Breast epithelium (tissue), 3 donors: Measurements from ENCODE around the gene LAIR1.

Experiments used
- CTCF ChIP-seq, 3 donors: fragments of 450-650 bp; IDR thresholded peaks; one replicate each; pipeline ENCODE4 v1.5.1; 2016 to 2017; ENCODE audit warnings: antibody characterized with exemption in 3 of 3, mild to moderate bottlenecking in 3 of 3, moderate library complexity in 3 of 3
- POLR2AphosphoS5 ChIP-seq, 3 donors: sonication (generic); formaldehyde crosslinking; IDR thresholded peaks; one replicate each; pipeline ENCODE4 v1.6.1; 2017; ENCODE audit warnings: antibody characterized with exemption in 3 of 3

- TF ChIP-seq POLR2AphosphoS5 (IDR thresholded peaks at IDR 0.05) (no peak), CTCF (IDR thresholded peaks at IDR 0.05) (no peak)
These were observed 47.4 kb downstream of the LAIR1 start for GRCh38 chr19:54317108-54317964.
